GM21515 (cell line): ENCODE measurements around the gene CYB5D1.
"Not testable (repeated sequence)": the region's sequence is repeated elsewhere in the genome, so short reads cannot be mapped to it uniquely, and the experiment has no call there.

Experiments used
- ATAC-seq: cut with Tn5 transposase; IDR thresholded peaks from one replicate; pipeline ENCODE4 v1.9.1; 2021; ENCODE audit not compliant: unreplicated experiment

The CYB5D1 gene

GRCh38 chr17:7856011-7856810, 1.6 kb upstream of the CYB5D1 start:
- no peak for ATAC-seq

GRCh38 chr17:7856811-7857712, 741 bp upstream of the CYB5D1 start, which contains the start of gene NAA38:
Gene NAA38 (minus strand): TSS chr17:7857559. CDS start chr17:7857463, 96 bp downstream.
- ATAC-seq, result peak; percentile 75

GRCh38 chr17:7858522-7858810, 663 bp downstream of the CYB5D1 start:
- ATAC-seq, result no peak

GRCh38 chr17:7859028-7859427, 1.2 kb downstream of the CYB5D1 start:
- no peak for ATAC-seq

GRCh38 chr17:7862692-7863437, 5.1 kb downstream of the CYB5D1 start:
- ATAC-seq, result no peak

- not testable (repeated sequence) for ATAC-seq
Measured at GRCh38 chr17:7864384-7864783, 6.6 kb downstream of the CYB5D1 start.

GRCh38 chr17:7864995-7865650, 7.3 kb downstream of the CYB5D1 start:
- ATAC-seq, result no peak

- ATAC-seq, result no peak
Measured at GRCh38 chr17:7867881-7868329, 10.1 kb downstream of the CYB5D1 start.

GRCh38 chr17:7873051-7873450, 15.2 kb downstream of the CYB5D1 start:
- ATAC-seq, result no peak

GRCh38 chr17:7875804-7876370, 18.1 kb downstream of the CYB5D1 start:
- no peak for ATAC-seq

- ATAC-seq, result no peak
Measured at GRCh38 chr17:7878234-7878633, 20.4 kb downstream of the CYB5D1 start.

- ATAC-seq, result no peak
Measured at GRCh38 chr17:7880076-7880868, 22.5 kb downstream of the CYB5D1 start.

GRCh38 chr17:7881276-7882054, 23.7 kb downstream of the CYB5D1 start:
- no peak for ATAC-seq

GRCh38 chr17:7882068-7882467, 24.3 kb downstream of the CYB5D1 start:
- ATAC-seq, result no peak

- ATAC-seq, result no peak
Measured at GRCh38 chr17:7882629-7883028, 24.8 kb downstream of the CYB5D1 start.

- no peak for ATAC-seq
Measured at GRCh38 chr17:7883781-7884386, 26.1 kb downstream of the CYB5D1 start.

GRCh38 chr17:7884581-7885366, 27.0 kb downstream of the CYB5D1 start:
- no peak for ATAC-seq
